GM18511 (cell line): ENCODE results near the gene MAGOHB.

Source experiments
- ATAC-seq: cut with Tn5 transposase; IDR thresholded peaks from one replicate; pipeline ENCODE4 v1.9.1; 2021; ENCODE audit warnings: mild to moderate bottlenecking, moderate library complexity; ENCODE audit not compliant: unreplicated experiment

MAGOHB gene

GRCh38 chr12:10557766-10558165 lies 55.6 kb downstream of the MAGOHB start:
- peak; percentile 71 for ATAC-seq

- ATAC-seq = peak; percentile 20
Measured at GRCh38 chr12:10557329-10557728, 56.1 kb downstream of the MAGOHB start.

- no peak for ATAC-seq
Measured at GRCh38 chr12:10554756-10555481, 58.5 kb downstream of the MAGOHB start.

GRCh38 chr12:10554228-10554755 lies 59.1 kb downstream of the MAGOHB start:
- ATAC-seq = no peak
